Stimulated activated naive CD4-positive, alpha-beta T cell (primary cell): Measurements from ENCODE around the gene AUTS2.

Source experiments
- DNase-seq, 6 experiments: peaks; one replicate each; lab custom pipeline; 2025; lab: John Stamatoyannopoulos, UW

Gene AUTS2

DNA sequence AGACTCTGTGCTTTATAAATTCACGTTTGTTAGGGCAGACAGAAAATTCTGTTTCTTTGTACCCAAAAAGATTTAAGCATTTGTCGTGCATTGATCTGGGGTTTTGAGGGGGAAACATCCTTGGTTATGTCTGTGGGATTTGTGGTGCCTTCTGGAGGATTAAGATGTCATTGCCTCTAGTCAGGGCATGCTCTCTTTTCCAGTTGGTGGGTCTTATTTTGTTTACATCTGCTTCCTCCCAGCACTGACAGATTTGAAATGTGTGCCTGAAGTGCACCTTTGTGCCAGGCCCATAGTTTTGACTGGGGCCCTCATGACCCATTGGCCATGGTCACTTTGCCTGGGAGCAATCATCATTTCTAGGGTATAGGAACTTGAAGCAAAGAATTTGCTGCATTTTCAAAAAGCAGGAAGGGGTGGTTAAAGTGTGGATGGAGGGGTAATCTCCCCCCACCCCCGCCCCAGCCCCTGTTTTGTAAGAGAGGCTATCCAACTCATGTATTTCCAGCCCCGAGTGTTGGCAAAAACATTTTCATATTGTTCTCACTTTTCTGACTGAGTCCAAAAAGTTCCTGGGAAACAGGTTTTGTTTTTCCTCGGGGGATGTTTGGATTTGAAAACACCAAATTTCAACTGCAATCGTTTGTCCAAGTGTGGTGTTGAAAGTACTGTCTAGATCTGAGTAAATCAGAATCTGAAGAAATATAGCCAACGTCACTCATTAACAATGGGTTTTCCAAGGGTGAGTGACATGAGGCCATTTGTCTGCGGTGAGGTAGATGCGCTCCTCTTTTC, 1145.5 kb downstream of the AUTS2 start:
- DNase-seq: no peak

GRCh38 chr7:70744492-70744891, 1146.2 kb downstream of the AUTS2 start:
- DNase-seq: no peak

DNA sequence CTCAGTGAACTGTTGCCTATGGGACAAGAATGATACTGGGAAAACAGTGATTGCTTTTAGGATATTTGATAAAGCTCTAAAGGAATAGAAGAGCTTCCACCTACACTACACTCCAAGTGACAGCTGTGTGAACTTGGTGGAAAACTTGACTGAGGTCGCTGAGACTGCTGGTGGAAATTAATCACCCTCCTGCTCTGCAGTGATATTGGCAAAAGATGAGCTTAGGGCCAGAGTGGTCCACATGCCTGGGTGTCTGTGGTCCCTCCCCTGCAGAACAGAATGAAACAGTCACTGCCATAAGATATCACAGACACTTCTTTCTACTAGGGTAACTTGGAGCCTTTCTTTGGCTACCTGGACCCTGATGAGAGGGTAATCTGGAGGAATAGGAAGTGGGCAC, 1151.6 kb downstream of the AUTS2 start:
- DNase-seq: no peak

DNA sequence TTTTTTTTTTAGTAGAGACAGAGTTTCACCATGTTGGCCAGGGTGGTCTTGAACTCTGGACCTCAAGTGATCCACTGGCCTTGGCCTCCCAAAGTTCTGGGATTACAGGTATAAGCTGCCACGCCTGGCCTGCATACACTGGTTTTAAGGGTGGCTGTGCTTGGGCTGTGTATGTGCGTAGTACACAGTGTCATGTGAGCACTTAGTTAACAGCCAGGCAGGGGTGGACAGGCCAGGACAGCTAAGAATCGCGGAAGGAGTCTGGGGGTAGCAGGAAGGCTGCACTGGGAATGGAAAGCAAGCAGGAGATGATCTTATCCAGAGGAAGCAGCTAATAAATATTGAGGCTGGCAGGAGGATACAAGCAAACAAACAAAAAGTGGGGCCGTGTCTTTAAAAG, 1153.6 kb downstream of the AUTS2 start:
- DNase-seq: no peak

- DNase-seq: no peak
Measured at GRCh38 chr7:70752794-70753241, 1154.5 kb downstream of the AUTS2 start.

GRCh38 chr7:70756789-70757188, 1158.5 kb downstream of the AUTS2 start:
- no peak for DNase-seq

DNA sequence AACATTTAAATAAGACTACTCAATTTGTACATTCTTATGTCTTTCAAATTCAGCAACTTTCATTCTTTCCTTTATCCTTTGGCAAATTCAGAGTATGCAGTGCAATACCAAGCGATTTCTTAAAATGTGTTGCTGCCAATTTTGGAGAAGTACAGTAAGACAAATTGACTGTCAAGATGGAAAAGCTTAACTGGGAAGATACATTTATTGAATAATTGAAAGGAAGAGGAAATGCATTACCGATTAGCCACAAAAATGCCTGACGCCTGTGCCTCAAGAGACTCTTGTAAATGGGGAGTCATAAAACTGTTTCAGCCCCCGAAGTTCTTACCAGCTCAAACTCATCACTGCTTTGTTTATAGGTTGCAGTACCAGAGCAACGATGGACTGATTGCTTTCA, 1160.4 kb downstream of the AUTS2 start:
- no peak for DNase-seq

- no peak for DNase-seq
Measured at GRCh38 chr7:70759674-70760073, 1161.4 kb downstream of the AUTS2 start.

GRCh38 chr7:70761711-70762328, 1163.5 kb downstream of the AUTS2 start:
- DNase-seq: no peak

- DNase-seq: no peak
Measured at GRCh38 chr7:70762696-70763095, 1164.4 kb downstream of the AUTS2 start.

DNA sequence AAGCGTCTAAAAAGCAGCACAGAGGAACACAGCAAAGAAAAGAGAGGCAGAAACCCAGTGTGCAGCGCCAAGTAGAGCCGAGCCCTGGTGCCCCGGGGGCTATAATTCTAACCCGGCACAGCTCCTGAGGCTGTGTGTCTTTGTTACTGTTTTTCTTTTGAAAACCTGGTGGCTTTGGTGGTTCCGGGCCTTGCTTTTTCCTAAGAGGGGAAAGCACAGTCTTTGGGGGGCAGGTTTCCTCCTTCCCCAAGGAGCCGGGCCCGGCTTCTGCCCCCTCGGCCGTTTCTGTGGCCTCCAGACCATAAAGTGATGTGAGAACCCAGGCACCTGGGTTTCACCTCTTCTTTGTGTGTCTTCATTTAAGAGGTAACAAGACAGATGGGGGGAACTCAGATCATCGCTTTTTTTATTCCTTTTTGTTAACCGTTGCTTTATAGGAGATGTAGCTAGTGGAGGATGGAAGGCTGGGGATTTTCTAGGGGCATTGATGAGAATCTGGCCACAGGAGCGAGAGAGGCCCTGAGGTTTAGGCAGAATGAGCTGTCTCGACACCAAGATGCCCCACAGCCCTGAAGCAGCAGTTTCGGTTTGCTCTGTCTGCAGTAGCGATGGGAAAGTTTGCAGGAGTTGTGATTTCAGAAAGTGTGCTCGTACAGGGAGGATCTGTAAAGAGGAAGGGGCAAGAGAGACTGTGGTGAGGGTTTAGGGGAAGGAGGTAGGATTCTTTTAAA, 1165.9 kb downstream of the AUTS2 start:
- DNase-seq: no peak

GRCh38 chr7:70764701-70765208, 1166.5 kb downstream of the AUTS2 start:
- DNase-seq: no peak

DNA sequence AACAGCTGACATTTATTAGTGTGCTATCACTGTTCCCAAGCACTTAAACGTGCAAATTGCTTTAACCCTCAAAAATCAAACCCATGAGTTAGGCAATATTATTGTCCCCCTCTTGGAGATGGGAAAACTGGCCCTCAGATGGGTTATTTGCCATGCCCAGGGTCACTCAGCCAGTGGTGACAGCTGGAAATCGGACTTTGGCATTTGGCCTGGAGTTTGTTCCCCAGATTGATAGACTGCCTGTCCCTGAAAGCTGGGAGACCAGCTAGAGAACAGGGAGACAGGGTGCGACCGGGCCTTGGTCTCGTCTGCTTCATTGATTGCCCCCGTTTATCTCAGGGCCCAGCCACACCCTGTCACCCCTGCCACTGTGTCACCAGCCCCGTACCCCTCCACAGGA, 1167.4 kb downstream of the AUTS2 start:
- no peak for DNase-seq

- DNase-seq: no peak
Measured at GRCh38 chr7:70766109-70766508, 1167.8 kb downstream of the AUTS2 start.

DNA sequence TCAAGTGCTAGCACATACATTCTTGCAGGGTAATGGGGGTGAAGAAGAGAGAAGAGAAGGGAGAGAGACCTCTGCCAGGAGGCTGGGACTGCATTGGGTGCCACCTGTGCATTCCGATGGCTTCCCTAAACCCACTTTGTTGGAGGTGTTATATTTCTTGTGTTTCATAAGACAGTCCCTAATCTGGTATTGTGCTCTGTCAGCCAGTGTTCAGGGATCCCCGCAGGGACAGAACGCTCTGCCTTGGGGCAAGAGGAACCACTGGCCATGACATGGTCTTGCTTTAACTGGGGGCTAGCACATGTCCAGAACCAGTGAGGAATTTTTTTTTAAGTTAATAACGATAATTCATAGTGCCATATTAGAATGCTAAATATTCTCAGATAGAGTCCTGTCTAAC, 1168.4 kb downstream of the AUTS2 start:
- DNase-seq: no peak

- DNase-seq: no peak
Measured at GRCh38 chr7:70770154-70770553, 1171.9 kb downstream of the AUTS2 start.

GRCh38 chr7:70771451-70771850, 1173.2 kb downstream of the AUTS2 start:
- no peak for DNase-seq

GRCh38 chr7:70772891-70773290, 1174.6 kb downstream of the AUTS2 start:
- no peak for DNase-seq

GRCh38 chr7:70773406-70773805, 1175.1 kb downstream of the AUTS2 start:
- no peak for DNase-seq

GRCh38 chr7:70774950-70775527, 1176.8 kb downstream of the AUTS2 start:
- no peak for DNase-seq

GRCh38 chr7:70775570-70776156, 1177.4 kb downstream of the AUTS2 start:
- no peak for DNase-seq

DNA sequence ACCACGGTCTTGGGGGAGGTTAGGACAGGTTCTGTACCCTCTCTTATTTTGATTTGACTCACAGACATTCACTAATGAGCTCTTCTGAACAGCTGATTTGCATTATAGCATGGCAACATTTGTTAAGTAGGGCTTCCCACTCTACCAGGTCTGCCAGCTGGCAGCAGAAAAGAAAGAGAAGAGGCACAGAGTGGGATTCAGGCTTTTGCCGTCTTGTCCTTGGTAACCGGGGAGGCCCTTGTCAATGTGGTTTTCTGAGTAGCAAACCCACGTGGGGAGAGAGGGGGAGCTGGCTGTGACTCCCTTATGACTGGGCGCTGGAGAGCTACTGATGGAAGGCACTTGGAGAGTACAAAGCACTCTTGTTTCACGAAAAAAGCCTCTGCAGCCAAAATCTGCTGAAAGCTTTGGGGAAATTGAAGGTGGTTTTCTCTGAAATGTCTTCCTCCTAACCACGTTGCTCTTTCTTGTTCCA, 1178.4 kb downstream of the AUTS2 start:
- DNase-seq: no peak
